GM18861 (cell line): ENCODE data around the gene GUSB.
"Not testable (repeated sequence)": the region's sequence is repeated elsewhere in the genome, so short reads cannot be mapped to it uniquely, and the experiment has no call there.

ENCODE experiments used
- ATAC-seq: cut with Tn5 transposase; IDR thresholded peaks from one replicate; pipeline ENCODE4 v1.9.1; 2021; ENCODE audit not compliant: unreplicated experiment

The GUSB gene

DNA sequence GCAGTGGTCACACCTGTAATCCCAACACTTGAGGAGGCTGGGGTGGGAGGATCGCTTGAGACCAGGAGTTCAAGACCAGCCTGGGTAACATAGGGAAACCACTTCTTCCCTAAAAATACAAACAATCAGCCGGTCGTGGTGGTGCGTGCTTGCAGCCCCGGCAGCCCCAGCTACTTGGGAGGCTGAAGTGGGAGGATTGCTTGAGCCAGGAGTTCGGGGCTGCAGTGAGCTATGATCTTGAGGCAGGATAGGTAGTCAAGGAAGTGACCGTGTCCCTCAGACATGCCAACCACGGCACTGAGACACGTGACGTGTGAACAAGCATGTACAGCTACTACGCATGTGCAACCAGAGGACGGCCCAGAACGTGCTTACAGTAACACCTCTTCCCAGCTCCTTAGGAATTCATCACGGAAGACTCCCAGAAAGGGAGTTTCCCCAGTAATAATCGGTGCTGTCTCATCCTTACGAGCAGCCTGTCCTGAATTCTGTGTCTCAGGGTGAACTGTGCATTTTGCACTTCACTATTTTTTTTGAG is 5.3 kb downstream of the GUSB start:
- ATAC-seq, result no peak

GRCh38 chr7:65975814-65976445 is 6.1 kb downstream of the GUSB start:
- no peak for ATAC-seq

- no peak for ATAC-seq
Measured at GRCh38 chr7:65974876-65975275, 7.1 kb downstream of the GUSB start.

- no peak for ATAC-seq
Measured at GRCh38 chr7:65974191-65974801, 7.7 kb downstream of the GUSB start.

- ATAC-seq, result no peak
Measured at GRCh38 chr7:65972976-65973375, 9.0 kb downstream of the GUSB start.

- no peak for ATAC-seq
Measured at GRCh38 chr7:65971021-65971420, 11.0 kb downstream of the GUSB start.

DNA sequence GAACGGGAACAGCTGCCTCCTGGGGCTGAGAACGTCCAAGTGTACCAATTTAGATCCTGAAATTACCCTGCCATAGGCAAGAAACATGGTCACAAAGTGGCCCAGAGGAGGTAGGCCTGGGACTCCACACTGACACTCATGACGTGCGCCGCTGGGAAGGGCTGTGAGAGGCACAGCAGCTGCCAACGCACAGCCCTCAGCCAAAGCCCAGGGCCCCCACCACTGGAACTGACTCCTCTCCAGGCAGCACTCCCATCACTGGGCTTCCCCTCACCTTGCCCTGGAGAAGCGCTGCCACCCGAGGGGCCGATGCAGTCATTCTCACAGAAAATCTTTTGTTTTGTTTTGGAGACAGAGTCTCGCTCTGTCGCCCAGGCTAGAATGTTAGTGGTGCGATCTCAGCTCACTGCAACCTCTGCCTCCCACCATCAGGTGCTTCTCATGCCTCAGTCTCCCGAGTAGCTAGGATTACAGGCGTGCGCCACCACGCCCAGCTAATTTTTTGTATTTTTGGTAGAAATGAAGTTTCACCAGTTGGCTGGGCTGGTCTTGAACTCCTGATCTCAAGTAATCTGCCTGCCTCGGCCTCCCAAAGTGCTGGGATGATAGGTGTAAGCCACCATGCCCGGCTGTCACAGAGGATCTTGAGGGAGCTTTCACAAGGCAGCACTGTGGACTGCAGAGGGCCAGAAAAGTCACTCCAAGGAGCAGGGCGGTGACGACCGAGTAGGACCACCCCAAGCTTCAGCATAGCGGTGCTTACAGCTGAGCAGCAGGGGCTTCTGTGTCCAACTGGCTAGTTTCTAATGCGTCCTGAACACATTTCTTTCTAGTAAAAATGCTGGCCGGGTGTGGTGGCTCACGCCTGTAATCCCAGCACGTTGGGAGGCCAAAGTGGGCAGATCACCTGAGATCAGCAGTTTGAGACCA is 13.5 kb downstream of the GUSB start:
- no peak for ATAC-seq

- ATAC-seq, result no peak
Measured at GRCh38 chr7:65967361-65968155, 14.5 kb downstream of the GUSB start.

GRCh38 chr7:65966146-65966545 is 15.9 kb downstream of the GUSB start:
- ATAC-seq, result no peak

DNA sequence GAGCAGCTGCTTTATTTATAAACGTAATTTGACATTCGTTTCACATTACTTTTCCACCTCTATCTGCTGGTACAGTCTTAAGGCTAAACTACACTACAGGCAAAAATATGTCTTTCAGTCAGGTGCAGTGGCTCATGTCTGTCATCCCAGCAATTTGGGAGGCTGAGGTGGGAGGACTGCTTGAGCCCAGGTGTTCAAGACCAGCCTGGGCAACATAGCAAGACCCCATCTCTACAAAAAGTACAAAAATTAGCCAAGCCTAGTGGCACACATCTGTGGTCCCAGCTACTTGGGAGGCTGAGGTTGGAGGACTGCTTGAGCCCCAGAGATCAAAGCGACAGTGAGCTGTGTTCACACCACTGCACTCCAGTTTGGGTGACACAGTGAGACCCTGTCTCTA is 17.3 kb downstream of the GUSB start:
- not testable (repeated sequence) for ATAC-seq

GRCh38 chr7:65962033-65962432 is 20.0 kb downstream of the GUSB start:
- no peak for ATAC-seq

DNA sequence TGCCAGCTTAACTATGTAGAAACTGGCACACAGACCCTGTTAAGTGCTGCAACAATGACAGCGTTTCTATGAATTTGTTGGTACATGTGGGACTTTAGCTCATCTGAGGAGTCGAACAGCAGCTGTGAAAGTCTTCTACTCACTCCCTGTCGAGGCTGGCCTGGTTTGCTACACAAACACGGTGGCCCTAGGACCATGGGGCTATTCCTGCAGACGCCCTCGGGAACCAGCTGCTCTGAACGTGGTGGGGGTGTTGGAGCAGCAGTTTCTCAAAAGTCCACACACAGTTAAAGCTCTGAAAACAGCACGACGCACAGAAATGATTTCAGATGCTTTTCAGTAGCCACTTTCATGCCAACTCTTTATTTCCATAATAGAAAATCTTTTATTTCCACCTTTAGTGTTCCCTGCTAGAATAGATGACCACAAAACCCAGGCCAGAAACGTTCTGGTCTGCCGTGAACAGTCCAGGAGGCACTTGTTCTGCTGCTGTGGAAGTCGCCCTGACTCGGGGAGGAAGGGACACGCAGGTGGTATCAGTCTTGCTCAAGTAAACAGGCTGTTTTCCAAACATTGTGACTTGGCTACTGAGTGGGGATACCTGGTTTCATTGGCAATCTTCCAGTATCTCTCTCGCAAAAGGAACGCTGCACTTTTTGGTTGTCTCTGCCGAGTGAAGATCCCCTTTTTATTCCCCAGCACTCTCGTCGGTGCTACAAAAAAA is 21.5 kb downstream of the GUSB start:
- no peak for ATAC-seq

DNA sequence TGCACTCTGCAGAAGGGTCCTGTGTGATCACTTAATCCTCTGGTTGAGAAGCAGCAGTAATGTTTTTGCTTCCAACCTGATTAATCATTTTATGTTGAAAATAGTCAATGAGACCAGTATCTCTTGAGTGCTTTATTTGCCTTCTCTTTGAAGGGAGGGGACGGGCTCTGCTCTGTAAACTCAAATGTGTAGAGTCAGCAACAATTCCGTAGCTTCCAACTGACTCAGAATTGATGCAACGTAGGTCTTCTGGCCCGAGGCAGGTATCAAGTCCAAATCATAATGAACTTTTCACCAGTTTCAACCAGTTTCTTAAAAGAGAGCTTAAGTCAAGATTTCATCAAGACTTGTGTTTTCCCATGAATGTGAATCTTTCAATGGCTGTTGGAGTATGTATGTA is 26.3 kb downstream of the GUSB start:
- ATAC-seq, result no peak

DNA sequence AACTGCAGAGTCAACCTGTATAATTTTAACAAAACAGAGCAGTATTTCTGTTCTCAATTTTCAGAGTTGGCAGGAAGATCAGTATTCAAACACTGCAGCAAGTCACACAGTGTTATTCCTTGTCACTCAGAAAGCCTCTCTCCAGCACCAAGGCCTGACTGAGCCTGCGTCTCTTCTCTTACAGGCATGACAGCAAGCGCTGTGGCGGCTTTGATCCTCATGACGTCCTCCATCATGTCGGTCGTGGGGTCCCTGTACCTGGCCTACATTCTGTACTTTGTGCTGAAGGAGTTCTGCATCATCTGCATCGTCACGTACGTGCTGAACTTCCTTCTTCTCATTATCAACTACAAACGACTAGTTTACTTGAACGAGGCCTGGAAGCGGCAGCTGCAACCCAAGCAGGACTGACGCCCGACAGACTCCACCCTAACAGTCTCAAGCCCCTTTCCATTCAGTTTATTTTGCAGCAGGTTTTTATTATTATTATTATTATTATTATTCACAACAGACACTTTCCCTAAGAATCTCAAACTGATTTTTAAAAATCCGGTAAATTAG is 28.0 kb downstream of the GUSB start:
- ATAC-seq, result no peak

- ATAC-seq, result no peak
Measured at GRCh38 chr7:65953001-65953720, 28.9 kb downstream of the GUSB start.

DNA sequence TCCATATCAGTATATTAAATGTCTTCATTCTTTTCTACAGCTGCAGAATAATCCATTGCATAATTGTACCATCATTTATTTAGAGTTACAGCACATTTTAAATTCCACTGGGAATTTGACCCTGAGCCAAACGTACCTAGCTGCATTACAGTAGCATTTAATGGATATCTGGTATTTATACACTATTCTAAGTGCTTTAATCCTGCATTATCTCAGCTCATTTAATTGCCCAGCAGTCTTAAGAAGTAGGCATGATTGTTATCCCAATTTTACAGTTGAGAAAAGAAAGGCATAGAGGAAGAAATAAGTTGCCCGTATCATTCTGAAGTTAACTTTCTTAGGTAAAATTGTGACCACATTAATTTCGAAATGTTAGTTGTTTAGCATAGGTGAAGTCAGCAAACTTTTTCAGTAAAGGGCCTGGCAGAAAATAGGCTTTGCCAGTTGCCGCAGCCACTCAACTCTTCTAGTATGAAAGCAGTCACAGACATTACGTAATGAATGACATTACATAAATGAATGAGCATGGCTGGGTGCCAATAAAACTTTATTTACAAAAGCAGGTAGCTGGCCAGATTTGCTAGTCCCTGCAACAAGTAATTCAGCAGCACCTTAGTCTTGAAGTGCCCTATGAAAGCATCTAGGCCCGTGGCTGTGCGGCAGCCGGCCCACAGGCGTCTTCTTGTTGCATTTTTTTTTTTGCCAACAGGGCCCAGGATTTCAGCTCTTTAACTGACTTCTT is 30.0 kb downstream of the GUSB start:
- ATAC-seq, result no peak

DNA sequence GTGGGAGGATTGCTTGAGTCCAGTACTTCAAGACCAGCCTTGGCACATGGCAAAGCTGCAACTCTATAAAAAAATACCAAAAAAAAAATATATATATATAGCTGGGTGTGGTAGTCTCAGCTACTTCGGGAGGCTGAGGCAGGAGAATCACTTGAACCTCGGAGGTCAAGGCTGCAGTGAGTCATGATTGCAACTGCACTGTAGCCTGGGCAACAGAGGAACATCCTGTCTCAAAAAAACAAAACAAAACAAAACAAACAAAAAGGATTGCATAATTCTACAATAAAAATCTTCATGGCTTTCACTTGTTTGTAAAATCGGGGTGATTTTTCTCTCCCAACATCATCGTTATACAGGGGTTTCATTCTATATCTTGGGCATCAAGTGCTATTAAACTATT is 35.1 kb downstream of the GUSB start:
- ATAC-seq, result no peak

- not testable (repeated sequence) for ATAC-seq
Measured at GRCh38 chr7:65945787-65946186, 36.2 kb downstream of the GUSB start.
